HT-29 (cell line): ENCODE measurements around the gene AGPS. TPM values are rescaled to one million over a fixed set of nuclear protein-coding genes. Genes with fewer than 3 reads are reported as not detected.

Experiments
- DNase-seq: peaks from one replicate; pipeline ENCODE4 v3.0.0-alpha.2; 2015; ENCODE audit warnings: low spot score
- small RNA-seq: library from RNA; depleted of rRNA; stranded (forward); fragments of <200 nt; gene quantifications from one replicate; pipeline ENCODE3, GENCODE V24; 2014
- total RNA-seq: library from RNA; depleted of rRNA; stranded (reverse); fragments of >200 nt; shearing (Covaris generic); gene quantifications from 2 replicates; pipeline ENCODE4 v1.2.3, GENCODE V29; 2014; rRNA removed

AGPS gene
- total RNA-seq, 1 experiment from 2014 or later: 121 TPM

DNA sequence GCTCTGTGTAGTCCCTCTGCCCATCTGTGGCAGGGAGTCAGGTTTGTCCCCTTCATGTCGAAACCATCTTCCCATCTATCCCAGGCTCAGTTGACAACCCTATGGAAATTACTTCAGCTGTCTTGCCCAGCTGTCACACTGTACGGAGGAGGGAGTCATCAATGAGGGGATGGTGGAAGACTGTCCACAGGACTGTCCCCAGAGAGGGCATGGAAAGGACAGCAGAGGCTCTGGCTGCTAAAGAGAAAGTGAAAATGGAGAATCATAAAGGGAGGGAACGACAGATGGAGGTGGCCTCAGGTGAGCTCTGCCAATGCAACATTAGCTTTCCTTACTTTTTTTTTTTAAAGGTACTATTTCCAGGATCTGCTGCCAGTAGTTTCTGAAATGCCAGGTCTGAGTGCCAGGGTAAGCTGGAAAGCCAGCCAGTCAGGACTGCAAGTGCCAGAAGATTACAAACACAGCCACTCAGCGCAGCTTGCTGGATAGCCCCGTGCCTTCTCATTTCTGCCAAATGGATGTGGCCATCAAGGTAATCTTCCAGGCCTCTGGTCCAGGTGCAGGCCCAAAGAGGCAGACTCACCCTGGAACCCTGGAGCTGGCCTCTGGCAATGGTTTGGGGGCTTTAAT is 192.8 kb downstream of the AGPS start:
- no peak for DNase-seq

DNA sequence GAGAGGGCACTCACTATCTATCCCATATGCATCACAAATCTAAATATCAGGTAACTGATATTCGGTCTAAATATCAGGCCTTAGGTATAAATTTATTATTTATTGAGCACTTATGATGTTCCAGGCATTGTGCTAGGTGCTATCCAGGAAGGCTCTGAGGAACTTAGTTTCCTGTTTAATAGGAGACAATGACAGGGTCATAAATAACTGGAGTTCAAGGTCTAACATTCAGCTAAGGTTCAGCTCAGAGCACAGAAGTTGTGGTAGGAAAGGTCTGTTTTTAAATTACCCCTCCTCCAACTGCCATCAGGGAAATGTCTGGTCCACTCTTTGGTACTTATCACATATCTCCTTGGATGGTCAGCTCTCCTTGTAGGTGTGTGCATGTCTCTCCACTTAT is 193.6 kb downstream of the AGPS start:
- no peak for DNase-seq

GRCh38 chr2:177587371-177587770 is 194.8 kb downstream of the AGPS start:
- DNase-seq: no peak

DNA sequence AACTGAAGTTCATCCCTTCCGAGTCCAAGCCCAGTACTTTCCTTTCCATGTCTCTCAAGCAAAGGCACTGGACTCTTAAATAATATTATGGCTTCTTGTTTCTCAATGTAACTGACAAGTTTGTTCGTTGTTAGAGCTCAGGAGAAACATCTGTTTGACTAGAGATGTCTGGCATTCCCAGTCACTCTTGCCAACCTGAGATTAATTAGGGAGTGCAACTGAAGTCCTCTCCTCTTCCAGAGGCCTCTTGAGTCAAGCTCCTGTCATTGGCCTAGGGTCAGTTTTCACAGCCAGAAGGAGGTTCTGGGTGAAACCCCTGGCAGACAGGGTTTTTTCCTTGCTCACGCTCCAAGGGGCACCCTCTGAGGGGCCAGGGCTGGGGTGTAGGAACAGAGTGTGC is 196.1 kb downstream of the AGPS start:
- DNase-seq: no peak

- DNase-seq: no peak
Observed at GRCh38 chr2:177589186-177589585, 196.6 kb downstream of the AGPS start.

DNA sequence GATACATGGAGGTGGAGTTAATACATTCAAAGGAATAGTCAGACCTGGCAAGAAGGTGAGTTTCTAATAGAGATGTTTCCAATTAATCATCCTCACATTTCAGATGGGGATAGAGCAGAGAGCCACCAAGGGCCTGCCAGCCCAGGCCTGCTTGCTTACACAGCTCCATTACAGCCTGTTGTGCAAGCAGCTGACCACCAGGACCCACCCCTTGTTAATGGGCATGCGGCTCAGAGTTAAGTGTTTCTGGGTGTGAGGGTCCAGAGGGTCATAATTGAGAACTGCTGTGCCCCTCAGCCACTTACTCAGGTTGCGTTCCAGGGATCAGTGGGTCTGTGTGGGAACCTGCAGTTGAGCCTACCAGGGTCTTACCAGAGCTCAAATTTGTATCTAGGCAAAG is 199.8 kb downstream of the AGPS start:
- no peak for DNase-seq

DNA sequence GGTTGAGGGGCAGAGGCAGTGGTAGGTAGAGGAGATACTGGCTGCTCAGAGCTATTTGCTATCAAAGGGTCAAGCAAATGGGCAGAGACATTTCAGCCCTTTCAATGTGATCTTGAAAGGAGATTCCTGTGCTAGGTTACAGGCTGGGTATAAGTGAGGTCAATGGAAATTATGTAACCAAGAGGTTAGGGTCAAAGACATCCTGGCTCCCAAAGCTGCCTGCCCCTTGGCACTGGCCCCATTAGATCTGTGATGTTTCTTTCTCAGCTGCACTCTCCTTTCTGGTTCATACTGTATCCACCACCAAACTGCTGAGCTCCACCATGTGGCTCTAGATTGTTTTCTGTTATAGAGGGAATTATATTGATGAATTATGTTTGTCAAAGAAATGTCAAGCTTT is 200.4 kb downstream of the AGPS start:
- no peak for DNase-seq

DNA sequence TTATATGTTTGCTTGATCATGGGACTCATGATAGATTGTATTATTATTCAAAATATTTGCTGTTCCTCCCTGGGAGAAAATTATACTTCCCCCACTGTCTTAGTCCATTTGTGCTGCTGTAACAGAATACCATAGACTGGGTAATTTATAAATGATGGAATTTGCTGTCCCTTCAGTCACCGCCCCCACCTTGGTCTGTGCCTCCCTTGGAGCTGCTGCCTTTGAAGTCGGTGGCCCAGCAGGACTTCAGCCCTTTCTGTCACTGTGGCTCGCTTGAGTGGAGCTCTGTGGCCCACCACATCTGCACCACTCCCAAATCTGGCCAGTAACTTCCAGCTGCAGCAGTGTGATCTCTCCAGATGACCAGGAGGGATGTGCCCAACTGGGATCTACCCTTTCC is 200.8 kb downstream of the AGPS start:
- no peak for DNase-seq

Small RNA genes lying within 50 kb of the gene (small RNA-seq; reads per million reads assigned to genes)
- gene RF01210: not detected

Other genes with a start within 250 kb of the AGPS start
- 30.4 and 33.8 TPM in 2 replicates for gene HNRNPA3, start 180.0 kb upstream of the AGPS start, total RNA-seq
- gene NFE2L2, start 128.0 kb upstream of the AGPS start, total RNA-seq: 30.8 and 30.9 TPM in 2 replicates